IPS-15b (cell line): ENCODE results near the gene KCNA2.

Experiments used
- H3K27me3 ChIP-seq: one replicate; pipeline ENCODE4 v1.6.1; 2013; ENCODE audit warnings: low read length; ENCODE audit not compliant: control insufficient read depth, insufficient read depth
- H3K36me3 ChIP-seq: one replicate; pipeline ENCODE4 v1.6.1; 2013; ENCODE audit warnings: low read length; ENCODE audit not compliant: control insufficient read depth, insufficient read depth
- H3K4me1 ChIP-seq: one replicate; pipeline ENCODE4 v1.6.1; 2013; ENCODE audit warnings: mild to moderate bottlenecking, low read length; ENCODE audit not compliant: control insufficient read depth, insufficient read depth
- H3K4me3 ChIP-seq: one replicate; pipeline ENCODE4 v1.5.1; 2013; ENCODE audit warnings: low read depth, low read length
- H3K9ac ChIP-seq: one replicate; pipeline ENCODE4 v1.6.1; 2013; ENCODE audit warnings: low read depth, mild to moderate bottlenecking, low read length
- H3K9me3 ChIP-seq: one replicate; pipeline ENCODE4 v1.6.1; 2013; ENCODE audit warnings: mild to moderate bottlenecking, low read length; ENCODE audit not compliant: control insufficient read depth, insufficient read depth

The KCNA2 gene

GRCh38 chr1:110636149-110636935, 30.2 kb upstream of the KCNA2 start:
- Histone ChIP-seq H3K9ac (no peak overlapping the region), H3K4me1 (no peaks in the 10 kb centered on the region), H3K27me3 (peaks cover 3% of the 10 kb centered on the region)

GRCh38 chr1:110635434-110635833, 29.3 kb upstream of the KCNA2 start:
- no peak overlapping the region for H3K4me3 ChIP-seq
- H3K27me3 ChIP-seq = peaks cover 7% of the 10 kb centered on the region
- no peaks in the 10 kb centered on the region for H3K4me1 ChIP-seq
- H3K36me3 ChIP-seq = no peaks in the 10 kb centered on the region
- no peak overlapping the region for H3K9ac ChIP-seq
- no peaks in the 10 kb centered on the region for H3K9me3 ChIP-seq

More at GRCh38 chr1:110636149-110636935, 30.2 kb upstream of the KCNA2 start:
- Histone ChIP-seq H3K36me3 (no peaks in the 10 kb centered on the region), H3K9me3 (no peaks in the 10 kb centered on the region), H3K4me3 (no peak overlapping the region)

GRCh38 chr1:110634455-110635311, 28.5 kb upstream of the KCNA2 start:
- Histone ChIP-seq H3K4me3 (no peak overlapping the region), H3K9me3 (no peaks in the 10 kb centered on the region), H3K9ac (no peak overlapping the region), H3K36me3 (no peaks in the 10 kb centered on the region), H3K4me1 (no peaks in the 10 kb centered on the region), H3K27me3 (peaks cover 7% of the 10 kb centered on the region)

GRCh38 chr1:110634086-110634454, 27.9 kb upstream of the KCNA2 start:
- no peak overlapping the region for H3K9ac ChIP-seq

GRCh38 chr1:110633646-110634030, 27.5 kb upstream of the KCNA2 start:
- H3K27me3 ChIP-seq = peaks cover 7% of the 10 kb centered on the region
- H3K9me3 ChIP-seq = no peaks in the 10 kb centered on the region
- H3K36me3 ChIP-seq = no peaks in the 10 kb centered on the region
- no peak overlapping the region for H3K9ac ChIP-seq
- no peak overlapping the region for H3K4me3 ChIP-seq
- H3K4me1 ChIP-seq = no peaks in the 10 kb centered on the region

More at GRCh38 chr1:110634086-110634454, 27.9 kb upstream of the KCNA2 start:
- H3K4me3 ChIP-seq = no peak overlapping the region
- no peaks in the 10 kb centered on the region for H3K9me3 ChIP-seq
- H3K4me1 ChIP-seq = no peaks in the 10 kb centered on the region
- peaks cover 7% of the 10 kb centered on the region for H3K27me3 ChIP-seq
- H3K36me3 ChIP-seq = no peaks in the 10 kb centered on the region

- Histone ChIP-seq H3K9me3 (no peaks in the 10 kb centered on the region), H3K27me3 (peaks cover 7% of the 10 kb centered on the region), H3K36me3 (no peaks in the 10 kb centered on the region), H3K9ac (no peak overlapping the region), H3K4me1 (no peaks in the 10 kb centered on the region), H3K4me3 (no peak overlapping the region)
Measured at GRCh38 chr1:110631836-110632620, 25.9 kb upstream of the KCNA2 start.

- H3K4me3 ChIP-seq = no peak overlapping the region
- H3K27me3 ChIP-seq = peaks cover 7% of the 10 kb centered on the region
- H3K4me1 ChIP-seq = no peaks in the 10 kb centered on the region
- H3K9ac ChIP-seq = no peak overlapping the region
- no peaks in the 10 kb centered on the region for H3K36me3 ChIP-seq
- no peaks in the 10 kb centered on the region for H3K9me3 ChIP-seq
Measured at GRCh38 chr1:110630839-110631663, 24.9 kb upstream of the KCNA2 start.

GRCh38 chr1:110628323-110629105, 22.4 kb upstream of the KCNA2 start:
- peaks cover 7% of the 10 kb centered on the region for H3K27me3 ChIP-seq
- no peaks in the 10 kb centered on the region for H3K9me3 ChIP-seq
- H3K9ac ChIP-seq = no peak overlapping the region
- no peaks in the 10 kb centered on the region for H3K4me1 ChIP-seq
- H3K4me3 ChIP-seq = no peak overlapping the region
- H3K36me3 ChIP-seq = no peaks in the 10 kb centered on the region

- H3K9ac ChIP-seq = no peak overlapping the region
- H3K36me3 ChIP-seq = no peaks in the 10 kb centered on the region
- H3K27me3 ChIP-seq = peaks cover 7% of the 10 kb centered on the region
- H3K9me3 ChIP-seq = no peaks in the 10 kb centered on the region
- no peaks in the 10 kb centered on the region for H3K4me1 ChIP-seq
- H3K4me3 ChIP-seq = no peak overlapping the region
Measured at GRCh38 chr1:110627764-110628163, 21.6 kb upstream of the KCNA2 start.

GRCh38 chr1:110626889-110627288, 20.7 kb upstream of the KCNA2 start:
- no peaks in the 10 kb centered on the region for H3K4me1 ChIP-seq
- no peak overlapping the region for H3K9ac ChIP-seq
- peaks cover 7% of the 10 kb centered on the region for H3K27me3 ChIP-seq
- H3K36me3 ChIP-seq = no peaks in the 10 kb centered on the region
- H3K9me3 ChIP-seq = no peaks in the 10 kb centered on the region
- no peak overlapping the region for H3K4me3 ChIP-seq
